ENCODE data around the gene CRTC3. TPM values are rescaled to one million over a fixed set of nuclear protein-coding genes. Genes with fewer than 3 reads are reported as not detected.

The CRTC3 gene
- total RNA-seq, 1 donor, result 17.2 TPM

- peak in 2 of 3 donors; percentile 36 to 67 for DNase-seq (ENCODE audit: low read depth in 2 of 3, low spot score in 2 of 3)
Observed at GRCh38 chr15:90561344-90562244, 31.9 kb downstream of the CRTC3 start.

DNA sequence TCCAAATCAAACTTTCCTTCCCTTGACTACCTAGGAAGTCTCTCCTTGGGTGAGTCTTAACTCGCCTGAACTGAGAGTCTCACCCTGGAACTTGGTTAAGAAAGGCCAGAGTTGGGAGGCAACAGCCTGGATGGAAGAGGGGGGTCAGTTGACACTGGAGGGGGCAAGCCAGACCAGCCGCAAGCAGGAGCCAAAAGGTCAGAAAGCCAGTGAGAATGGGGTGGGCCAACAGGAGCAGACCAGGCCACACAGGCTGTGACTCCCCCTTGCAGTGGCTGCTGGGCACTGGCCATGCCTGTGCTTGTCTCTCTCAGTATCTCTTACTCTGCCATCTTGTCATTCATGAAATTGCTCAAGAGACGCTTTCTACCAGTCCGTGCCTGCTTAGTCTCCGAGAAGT is 32.9 kb downstream of the CRTC3 start:
- DNase-seq (ENCODE audit: low read depth in 2 of 3, low spot score in 2 of 3), result no peak

- no peak for DNase-seq (ENCODE audit: low read depth in 2 of 3, low spot score in 2 of 3)
Observed at GRCh38 chr15:90563463-90563862, 33.7 kb downstream of the CRTC3 start.

DNA sequence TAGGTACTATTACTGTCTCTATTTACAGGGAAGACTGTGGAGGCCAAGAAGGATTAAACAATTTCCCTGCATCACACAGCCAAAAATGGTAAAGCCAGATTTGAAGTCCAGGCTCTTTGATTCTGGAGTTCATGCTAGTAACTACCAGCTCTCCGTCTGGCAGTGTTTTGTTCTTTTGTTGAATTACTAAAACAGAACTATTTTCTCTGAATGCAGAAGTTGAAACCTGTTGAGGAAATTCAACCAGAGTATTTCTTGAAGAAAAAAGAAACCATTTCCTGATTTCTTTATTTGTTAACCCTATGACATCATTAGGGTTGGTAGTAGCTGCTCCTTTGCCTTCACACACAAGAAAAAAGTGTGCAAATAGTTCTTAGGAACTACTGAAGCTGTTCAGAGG is 34.3 kb downstream of the CRTC3 start:
- DNase-seq (ENCODE audit: low read depth in 2 of 3, low spot score in 2 of 3), result peak in 2 of 3 donors; percentile 31 to 74

- no peak for DNase-seq (ENCODE audit: low read depth in 2 of 3, low spot score in 2 of 3)
Observed at GRCh38 chr15:90564590-90564989, 34.9 kb downstream of the CRTC3 start.

- no peak for DNase-seq (ENCODE audit: low read depth in 2 of 3, low spot score in 2 of 3)
Observed at GRCh38 chr15:90565866-90566265, 36.1 kb downstream of the CRTC3 start.

GRCh38 chr15:90570643-90571042 is 40.9 kb downstream of the CRTC3 start:
- DNase-seq (ENCODE audit: low read depth in 2 of 3, low spot score in 2 of 3), result no peak

- peak in 1 of 3 donors; percentile 41 for DNase-seq (ENCODE audit: low read depth in 2 of 3, low spot score in 2 of 3)
Observed at GRCh38 chr15:90571063-90571541, 41.4 kb downstream of the CRTC3 start.

DNA sequence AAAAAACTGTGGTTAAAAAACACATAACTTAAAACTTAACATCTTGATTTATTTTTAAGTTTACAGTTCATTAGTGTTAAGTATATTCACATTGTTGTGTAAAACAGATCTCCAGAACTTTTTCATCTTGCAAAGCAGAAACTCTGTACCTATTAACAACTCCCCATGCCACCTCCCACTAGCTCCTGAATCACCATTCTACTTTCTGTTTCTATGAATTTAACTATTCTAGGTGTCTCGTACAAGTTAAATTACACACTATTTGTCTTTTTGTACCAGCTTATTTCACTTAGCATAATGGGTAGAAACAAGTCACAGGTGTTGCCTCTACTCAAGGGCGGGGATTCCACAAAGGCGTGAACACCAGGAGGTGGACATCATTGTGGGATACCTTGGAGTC is 43.2 kb downstream of the CRTC3 start:
- no peak for DNase-seq (ENCODE audit: low read depth in 2 of 3, low spot score in 2 of 3)

DNA sequence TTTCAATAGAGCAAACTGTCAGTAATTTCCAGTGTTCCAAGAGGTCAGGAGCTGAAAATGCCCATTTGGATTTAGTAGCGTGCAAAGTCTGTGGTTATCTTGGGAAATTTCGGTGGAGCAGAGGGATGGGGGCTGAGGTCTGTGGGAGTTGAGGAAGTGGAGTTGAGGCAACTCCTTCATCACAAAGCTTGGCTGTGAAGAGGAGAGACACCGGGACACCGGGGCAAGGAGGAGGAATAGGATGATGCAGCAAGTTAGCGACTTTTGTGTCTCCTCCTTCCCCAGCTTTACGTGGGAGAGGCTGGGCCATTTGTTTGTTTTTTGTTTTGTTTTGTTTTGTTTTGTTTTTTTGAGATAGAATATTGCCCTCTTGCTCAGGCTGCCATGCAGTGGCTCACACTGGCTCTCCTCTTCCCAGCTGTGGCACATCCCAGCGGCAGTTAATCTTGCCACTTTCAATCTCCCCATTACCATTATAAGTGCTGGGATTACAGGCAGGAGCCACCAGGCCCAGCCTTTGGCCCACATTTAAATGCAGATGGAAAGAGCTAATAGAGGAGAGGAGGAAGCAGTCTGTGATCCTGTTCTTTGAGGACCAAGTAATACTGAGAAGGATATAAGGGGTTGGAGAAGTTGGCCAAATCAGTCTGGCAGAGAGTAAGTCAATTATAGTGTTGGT is 47.1 kb downstream of the CRTC3 start:
- DNase-seq (ENCODE audit: low read depth in 2 of 3, low spot score in 2 of 3), result no peak

DNA sequence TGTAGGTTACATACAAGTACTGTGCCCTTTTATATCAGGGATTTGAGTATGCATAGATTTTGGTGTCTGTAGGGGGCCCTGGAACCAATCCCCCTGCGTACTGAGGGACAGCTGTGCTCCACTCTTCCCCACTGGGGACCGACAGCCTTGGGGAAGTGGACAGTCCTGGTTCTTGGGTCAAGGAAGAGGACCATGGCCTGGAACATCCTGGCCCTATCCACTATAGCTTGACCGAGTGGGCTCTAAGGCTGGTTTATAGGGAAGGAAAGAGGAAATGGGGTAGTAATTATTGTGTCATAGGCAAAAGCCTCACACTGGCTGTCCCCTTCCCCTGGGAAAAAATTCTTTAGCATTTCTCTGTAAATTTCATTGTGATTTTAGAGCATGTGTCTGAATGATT is 49.5 kb downstream of the CRTC3 start:
- DNase-seq (ENCODE audit: low read depth in 2 of 3, low spot score in 2 of 3), result no peak

DNA sequence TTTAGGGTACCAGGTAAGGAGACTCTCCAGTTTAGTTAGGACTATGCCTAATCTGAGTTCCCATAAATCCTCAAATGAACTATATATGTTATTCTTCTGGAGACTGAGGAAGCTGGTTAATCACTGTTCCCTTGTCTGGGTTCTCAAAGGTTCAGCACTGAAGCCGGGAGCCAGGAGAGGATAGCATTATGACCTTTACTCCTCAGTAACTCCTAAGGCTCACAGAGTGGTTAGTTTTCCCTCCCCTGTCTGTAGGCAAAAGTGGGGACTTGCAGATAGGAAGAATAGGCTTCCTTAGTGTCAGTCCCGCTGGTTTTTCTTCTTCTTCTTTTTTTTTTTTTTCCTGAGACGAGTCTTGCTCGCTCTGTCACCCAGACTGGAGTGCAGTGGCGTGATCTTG is 50.4 kb downstream of the CRTC3 start:
- DNase-seq (ENCODE audit: low read depth in 2 of 3, low spot score in 2 of 3), result no peak

- no peak for DNase-seq (ENCODE audit: low read depth in 2 of 3, low spot score in 2 of 3)
Observed at GRCh38 chr15:90580541-90580940, 50.8 kb downstream of the CRTC3 start.

- no peak for DNase-seq (ENCODE audit: low read depth in 2 of 3, low spot score in 2 of 3)
Observed at GRCh38 chr15:90580946-90581345, 51.2 kb downstream of the CRTC3 start.

DNA sequence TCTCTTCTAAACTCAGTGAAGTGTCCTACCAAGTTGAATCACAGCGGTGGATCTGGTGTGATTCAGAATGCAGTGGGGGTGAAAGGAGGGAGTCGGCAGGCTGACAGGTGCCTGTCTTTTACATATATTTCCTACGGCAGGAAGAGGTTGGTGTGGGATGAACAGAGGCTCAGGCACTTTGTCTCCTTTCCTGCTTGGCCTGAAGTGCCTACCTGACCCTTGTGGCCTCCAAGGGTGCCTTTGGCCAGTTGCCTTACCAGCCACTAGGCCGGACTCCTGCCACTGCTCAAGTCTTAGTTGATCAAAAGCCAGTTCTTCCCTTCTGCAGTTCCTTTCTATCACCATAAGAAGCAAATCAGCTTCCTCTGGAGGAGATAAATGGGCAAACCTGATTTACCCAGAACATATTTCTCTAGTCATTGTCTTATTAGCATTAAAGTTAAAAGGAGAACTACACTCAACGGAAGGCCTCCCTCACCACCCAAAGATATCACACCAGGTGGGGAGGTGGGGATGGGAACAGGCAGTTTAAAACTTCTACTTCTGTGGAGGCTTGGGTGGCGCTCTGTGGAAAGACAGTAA is 52.1 kb downstream of the CRTC3 start:
- peak in 1 of 3 donors; percentile 62 for DNase-seq (ENCODE audit: low read depth in 2 of 3, low spot score in 2 of 3)

DNA sequence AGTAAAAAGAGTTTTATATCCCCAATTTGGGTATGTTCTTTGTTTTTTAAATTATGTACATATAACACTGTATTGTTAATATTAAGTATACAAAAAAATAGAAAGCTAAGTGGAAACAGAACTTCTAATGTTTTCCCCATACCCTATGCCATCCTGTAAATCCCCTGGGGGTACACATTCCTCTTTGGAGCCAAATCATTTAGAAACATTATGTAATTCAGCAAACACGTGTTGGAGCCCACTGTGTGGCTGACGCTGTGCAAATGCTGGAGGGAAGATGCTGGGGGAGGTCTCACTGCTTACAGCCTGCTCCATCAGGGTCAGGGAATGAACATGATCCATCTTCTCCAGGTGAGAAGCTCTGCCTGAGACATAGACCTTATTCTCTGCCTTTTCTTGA is 52.8 kb downstream of the CRTC3 start:
- DNase-seq (ENCODE audit: low read depth in 2 of 3, low spot score in 2 of 3), result no peak

DNA sequence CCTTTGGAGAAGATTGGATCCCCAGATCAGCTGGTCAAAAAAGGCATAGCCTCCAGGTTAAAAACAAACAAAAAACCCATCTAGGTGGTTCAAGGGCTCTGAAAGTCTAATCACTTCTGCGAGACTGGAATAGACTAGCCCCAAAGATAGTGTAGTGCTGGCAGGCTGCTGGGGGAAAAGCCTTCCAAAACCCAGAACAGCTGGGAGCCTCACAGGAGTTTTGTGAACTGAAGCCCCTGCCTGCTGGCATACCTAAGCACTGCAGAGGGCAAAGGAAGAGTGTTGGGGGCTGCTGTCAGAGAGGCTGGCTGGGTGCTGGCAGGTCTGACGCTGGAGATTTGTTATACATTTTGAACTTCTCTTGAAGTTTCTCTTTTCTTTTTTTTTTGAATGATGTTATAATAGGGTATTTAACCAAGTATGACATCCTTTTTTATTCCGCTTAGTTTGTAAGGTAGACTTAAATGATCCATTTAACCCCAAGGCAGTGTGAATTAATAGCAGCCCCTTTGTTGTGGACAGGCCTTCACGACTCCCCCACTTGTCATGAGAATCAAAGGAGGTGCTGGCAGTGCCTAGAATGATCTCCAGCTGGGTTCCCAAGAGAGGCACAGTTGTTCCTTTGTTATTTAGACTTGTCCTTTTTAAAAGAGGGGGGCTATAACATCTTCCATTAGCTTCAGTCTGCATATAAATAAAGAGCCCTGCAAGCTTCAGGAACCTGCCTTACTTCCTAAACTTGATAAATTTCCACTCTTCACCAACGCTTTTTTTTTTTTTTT is 53.9 kb downstream of the CRTC3 start:
- no peak for DNase-seq (ENCODE audit: low read depth in 2 of 3, low spot score in 2 of 3)

- DNase-seq (ENCODE audit: low read depth in 2 of 3, low spot score in 2 of 3), result no peak
Observed at GRCh38 chr15:90584841-90585240, 55.1 kb downstream of the CRTC3 start.

GRCh38 chr15:90585863-90586262 is 56.1 kb downstream of the CRTC3 start:
- DNase-seq (ENCODE audit: low read depth in 2 of 3, low spot score in 2 of 3), result no peak

DNA sequence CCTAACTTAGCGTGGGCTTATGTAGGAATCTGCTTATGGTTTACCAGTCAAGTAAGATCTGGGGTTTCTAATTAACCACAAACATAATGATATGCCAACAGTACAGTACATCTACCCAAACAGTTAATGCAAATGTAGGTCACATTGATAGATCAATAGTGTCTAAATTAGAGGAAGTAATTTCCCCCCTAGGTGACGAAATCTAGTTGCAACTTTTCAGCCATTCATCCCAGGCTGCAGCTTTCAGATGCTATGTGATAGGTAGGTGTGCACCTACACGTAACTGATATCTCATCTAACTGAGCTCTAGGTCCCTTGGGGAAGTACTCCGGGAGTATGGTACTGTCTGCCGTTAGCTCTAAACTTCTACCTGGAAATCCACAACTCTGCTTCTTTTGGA is 57.2 kb downstream of the CRTC3 start:
- DNase-seq (ENCODE audit: low read depth in 2 of 3, low spot score in 2 of 3), result no peak

GRCh38 chr15:90588427-90588826 is 58.7 kb downstream of the CRTC3 start:
- DNase-seq (ENCODE audit: low read depth in 2 of 3, low spot score in 2 of 3), result no peak
